Measurements from ENCODE around the gene SLCO4A1.

DNA sequence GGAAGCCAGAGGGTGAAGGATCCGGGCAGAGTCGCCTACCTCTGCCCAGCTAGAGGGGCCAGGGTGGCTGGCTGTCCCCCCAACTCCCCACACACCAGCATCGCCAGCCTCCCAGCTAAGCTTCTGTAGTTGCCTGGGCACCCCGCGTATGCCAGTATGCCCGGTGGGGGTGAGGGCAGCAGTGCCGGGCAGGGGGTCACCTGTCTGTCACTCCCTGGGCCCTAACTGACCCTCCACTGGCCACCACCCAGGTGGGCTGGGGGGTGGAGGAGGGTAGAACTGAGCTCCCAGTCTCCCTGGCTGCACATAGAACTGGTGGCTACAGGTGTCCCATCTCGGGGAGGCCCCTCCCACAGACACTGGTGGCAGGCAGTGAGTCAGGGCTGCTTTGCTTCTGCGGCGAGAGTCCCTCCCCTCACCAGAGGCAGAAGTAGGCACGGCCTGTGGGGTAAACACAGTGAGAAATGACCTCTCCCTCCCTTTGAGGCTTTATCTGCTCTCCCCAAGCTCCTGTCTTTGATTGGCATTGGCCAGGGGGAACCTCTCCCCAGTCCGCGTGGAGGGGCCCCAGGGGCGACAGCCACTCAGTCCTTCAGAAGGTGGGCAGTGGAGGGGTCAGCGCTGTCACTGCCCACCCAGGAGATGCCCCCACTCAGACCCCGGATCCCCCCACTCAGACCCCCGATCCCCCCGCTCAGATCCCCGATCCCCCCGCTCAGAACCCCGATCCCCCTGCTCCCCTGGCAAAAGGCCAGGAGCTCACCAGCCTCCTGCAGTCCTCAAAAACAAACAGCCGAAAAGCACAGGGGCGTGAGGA is 68.8 kb downstream of the SLCO4A1 start:
- TF ChIP-seq, protein P1, sequence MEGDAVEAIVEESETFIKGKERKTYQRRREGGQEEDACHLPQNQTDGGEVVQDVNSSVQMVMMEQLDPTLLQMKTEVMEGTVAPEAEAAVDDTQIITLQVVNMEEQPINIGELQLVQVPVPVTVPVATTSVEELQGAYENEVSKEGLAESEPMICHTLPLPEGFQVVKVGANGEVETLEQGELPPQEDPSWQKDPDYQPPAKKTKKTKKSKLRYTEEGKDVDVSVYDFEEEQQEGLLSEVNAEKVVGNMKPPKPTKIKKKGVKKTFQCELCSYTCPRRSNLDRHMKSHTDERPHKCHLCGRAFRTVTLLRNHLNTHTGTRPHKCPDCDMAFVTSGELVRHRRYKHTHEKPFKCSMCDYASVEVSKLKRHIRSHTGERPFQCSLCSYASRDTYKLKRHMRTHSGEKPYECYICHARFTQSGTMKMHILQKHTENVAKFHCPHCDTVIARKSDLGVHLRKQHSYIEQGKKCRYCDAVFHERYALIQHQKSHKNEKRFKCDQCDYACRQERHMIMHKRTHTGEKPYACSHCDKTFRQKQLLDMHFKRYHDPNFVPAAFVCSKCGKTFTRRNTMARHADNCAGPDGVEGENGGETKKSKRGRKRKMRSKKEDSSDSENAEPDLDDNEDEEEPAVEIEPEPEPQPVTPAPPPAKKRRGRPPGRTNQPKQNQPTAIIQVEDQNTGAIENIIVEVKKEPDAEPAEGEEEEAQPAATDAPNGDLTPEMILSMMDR (IDR thresholded peaks at IDR 0.05; ENCODE audit: poor library complexity), result no peak
- no peak for TF ChIP-seq EZH2 (IDR thresholded peaks at IDR 0.05; ENCODE audit: borderline replicate concordance)
